Chondrocyte (in vitro differentiated cells): ENCODE data around the gene TM9SF4. TPM values are rescaled to one million over a fixed set of nuclear protein-coding genes. Genes with fewer than 3 reads are reported as not detected.

Experiments
- DNase-seq: peaks from one replicate; pipeline ENCODE4 v3.0.0; 2021; ENCODE audit warnings: mixed read lengths, low spot score
- H3K27ac Mint-ChIP-seq: one replicate; pipeline ENCODE4 v1.8.0; 2021; ENCODE audit warnings: mild to moderate bottlenecking, moderate library complexity, mixed read lengths; ENCODE audit not compliant: unreplicated experiment
- H3K27me3 Mint-ChIP-seq: 2 replicates; pipeline ENCODE4 v1.8.0; 2021; ENCODE audit warnings: low read depth, mixed read lengths
- H3K36me3 Mint-ChIP-seq: 2 replicates; pipeline ENCODE4 v1.8.0; 2021; ENCODE audit warnings: low read depth, mixed read lengths
- H3K4me1 Mint-ChIP-seq: 2 replicates; pipeline ENCODE4 v1.8.0; 2021; ENCODE audit warnings: low read depth, mild to moderate bottlenecking, mixed read lengths
- H3K4me3 Mint-ChIP-seq: one replicate; pipeline ENCODE4 v1.8.0; 2021; ENCODE audit warnings: mild to moderate bottlenecking, moderate library complexity, mixed read lengths; ENCODE audit not compliant: unreplicated experiment
- H3K9me3 Mint-ChIP-seq: 2 replicates; pipeline ENCODE4 v1.8.0; 2021; ENCODE audit warnings: low read depth, mixed read lengths
- total RNA-seq: library from RNA; stranded (reverse); gene quantifications from 3 replicates; pipeline ENCODE4 v1.2.1, GENCODE V29; 2021
- TF ChIP-seq, protein P1 (sequence below): fragments of 200-600 bp; sonication (generic); IDR thresholded peaks from 2 replicates; pipeline ENCODE4 v1.5.0; 2021; ENCODE audit warnings: antibody characterized with exemption, mild to moderate bottlenecking, moderate library complexity

Gene TM9SF4
- total RNA-seq, 1 donor from 2014 or later, result 83.7 TPM

DNA sequence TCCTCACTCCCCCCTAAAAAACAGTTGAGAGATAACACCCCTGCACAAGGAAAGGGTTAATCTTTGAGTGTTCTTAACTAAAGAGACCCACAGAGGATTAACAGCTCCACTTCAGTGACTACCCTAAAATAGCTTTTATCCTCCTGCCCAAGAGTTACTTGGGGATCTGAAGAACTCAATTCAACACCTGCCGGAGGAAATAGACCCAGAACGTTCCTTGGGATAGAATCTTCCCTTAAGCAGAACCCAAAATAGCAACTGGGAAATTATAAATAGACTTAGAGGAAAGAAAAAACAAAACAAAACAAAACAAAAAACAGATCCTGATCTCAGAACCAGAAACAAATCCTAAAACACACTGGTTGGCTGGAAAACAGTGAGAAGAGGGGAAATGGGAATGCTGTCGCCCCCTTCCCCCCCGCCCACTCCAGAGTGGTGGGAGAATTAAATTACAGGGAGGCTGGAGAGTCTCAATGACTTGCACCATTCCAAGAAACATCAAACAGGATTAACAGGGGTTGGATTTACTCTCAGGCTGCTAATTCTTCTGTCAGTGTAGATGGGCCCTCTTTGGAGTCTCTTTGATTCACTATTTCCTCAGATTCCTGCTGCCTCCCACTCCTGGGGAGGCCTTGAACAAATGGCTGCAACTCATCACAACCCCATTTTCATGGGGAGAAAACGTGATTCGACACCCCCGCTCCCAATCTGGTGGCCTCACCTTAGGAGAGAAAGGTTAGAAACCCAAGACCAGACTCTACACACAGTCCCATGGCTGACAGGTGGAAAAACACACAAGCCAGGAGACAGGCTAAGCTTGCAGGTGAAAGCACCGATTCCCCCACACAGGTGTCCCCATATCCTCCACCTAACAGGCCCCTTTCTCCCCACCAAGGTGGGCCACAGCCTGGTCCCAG is 96.6 kb downstream of the TM9SF4 start:
- H3K27me3 Mint-ChIP-seq, result no peaks in the 10 kb centered on the region
- TF ChIP-seq, protein P1, sequence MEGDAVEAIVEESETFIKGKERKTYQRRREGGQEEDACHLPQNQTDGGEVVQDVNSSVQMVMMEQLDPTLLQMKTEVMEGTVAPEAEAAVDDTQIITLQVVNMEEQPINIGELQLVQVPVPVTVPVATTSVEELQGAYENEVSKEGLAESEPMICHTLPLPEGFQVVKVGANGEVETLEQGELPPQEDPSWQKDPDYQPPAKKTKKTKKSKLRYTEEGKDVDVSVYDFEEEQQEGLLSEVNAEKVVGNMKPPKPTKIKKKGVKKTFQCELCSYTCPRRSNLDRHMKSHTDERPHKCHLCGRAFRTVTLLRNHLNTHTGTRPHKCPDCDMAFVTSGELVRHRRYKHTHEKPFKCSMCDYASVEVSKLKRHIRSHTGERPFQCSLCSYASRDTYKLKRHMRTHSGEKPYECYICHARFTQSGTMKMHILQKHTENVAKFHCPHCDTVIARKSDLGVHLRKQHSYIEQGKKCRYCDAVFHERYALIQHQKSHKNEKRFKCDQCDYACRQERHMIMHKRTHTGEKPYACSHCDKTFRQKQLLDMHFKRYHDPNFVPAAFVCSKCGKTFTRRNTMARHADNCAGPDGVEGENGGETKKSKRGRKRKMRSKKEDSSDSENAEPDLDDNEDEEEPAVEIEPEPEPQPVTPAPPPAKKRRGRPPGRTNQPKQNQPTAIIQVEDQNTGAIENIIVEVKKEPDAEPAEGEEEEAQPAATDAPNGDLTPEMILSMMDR, result no peak
- H3K36me3 Mint-ChIP-seq, result peaks cover 13% of the 10 kb centered on the region
- no peak for DNase-seq
- peak overlapping the region; percentile 93 for H3K27ac Mint-ChIP-seq
- peaks cover 69% of the 10 kb centered on the region for H3K4me1 Mint-ChIP-seq
- peak overlapping the region; percentile 98 for H3K4me3 Mint-ChIP-seq
- no peaks in the 10 kb centered on the region for H3K9me3 Mint-ChIP-seq

DNA sequence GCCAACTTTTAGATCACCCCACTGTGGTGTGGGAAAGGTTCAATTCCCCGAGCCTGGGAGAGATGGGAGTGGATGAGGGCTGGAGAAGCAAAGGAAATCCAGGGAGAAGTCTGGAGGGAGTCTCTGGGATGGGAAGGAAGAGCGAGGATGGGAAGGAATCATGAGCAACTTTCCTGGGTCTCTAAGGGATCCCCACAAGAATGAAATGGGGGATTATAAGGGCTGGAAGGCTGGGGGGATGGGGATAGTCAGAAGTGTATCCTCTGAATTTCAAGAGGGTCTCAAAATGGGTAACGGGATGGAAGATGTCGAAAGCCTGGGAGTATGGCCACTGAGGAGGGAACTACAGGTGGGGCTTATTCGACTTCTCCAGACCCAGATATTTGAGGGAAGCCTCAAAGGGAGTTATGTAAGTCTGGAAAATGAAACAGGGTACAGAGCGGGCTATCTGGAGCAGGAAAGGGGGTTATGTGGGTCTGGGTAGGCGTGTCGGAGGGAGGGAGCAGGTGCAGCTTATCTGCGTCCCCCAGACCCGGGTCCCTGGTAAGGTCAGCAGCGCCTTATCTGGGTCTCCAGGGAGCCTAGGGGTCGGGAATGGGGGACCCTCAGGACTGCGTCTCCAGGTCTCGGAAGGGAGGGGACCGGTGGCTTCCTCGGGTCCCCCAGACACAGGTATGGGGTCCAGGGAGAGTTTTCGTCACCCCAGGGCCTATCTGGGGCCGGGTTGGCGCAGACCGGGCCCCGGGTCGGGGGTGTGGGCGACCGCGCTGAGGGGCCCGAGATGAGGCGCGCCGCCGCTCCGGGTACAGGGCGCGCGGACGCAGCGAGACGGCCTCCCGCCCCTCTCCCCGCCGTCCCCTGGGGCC is 97.5 kb downstream of the TM9SF4 start:
- Mint-ChIP-seq H3K9me3 (no peaks in the 10 kb centered on the region), H3K4me1 (peaks cover 63% of the 10 kb centered on the region), H3K27ac (peak overlapping the region; percentile 93), H3K36me3 (peaks cover 17% of the 10 kb centered on the region), H3K27me3 (no peaks in the 10 kb centered on the region), H3K4me3 (peak overlapping the region; percentile 98)
- DNase-seq, result no peak
- TF ChIP-seq, protein P1, result no peak

DNA sequence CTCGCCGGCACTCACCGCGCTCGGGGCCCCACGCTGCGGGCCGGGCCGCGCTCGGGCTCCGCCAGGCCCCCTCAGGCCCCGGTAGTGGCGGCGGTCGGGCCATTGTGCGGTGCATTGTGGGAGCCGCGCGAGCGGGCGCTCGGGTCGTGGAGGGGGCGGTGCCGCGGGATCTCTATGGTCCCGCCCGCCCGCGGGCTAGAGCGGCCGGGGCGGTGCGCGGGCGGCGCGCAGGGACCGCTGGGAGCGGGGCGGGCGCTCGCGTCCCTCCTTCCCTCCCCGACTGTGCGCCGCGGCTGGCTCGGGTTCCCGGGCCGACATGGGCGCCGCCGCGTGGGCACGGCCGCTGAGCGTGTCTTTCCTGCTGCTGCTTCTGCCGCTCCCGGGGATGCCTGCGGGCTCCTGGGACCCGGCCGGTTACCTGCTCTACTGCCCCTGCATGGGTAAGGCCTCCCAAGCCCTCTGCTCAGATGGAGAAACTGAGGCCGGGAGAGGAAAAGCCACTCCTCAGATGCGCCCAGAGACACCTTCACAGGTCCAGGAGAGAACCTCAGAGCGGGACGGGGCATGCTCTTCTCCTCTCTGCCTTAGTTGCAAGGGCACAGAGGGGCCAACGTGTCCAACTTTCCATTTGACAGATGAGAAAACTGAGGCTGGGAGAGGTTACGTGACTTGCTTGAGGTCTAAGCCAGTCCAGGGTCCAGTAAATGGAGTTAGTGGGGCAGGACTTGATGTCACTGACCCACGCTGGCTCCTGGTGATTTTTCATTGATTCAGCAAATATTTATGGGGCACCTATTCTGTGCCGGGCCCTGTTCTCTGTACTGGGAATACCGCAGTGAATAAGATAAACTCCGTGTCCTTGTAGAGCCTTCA is 98.3 kb downstream of the TM9SF4 start, which contains the start of the genes PLAGL2 and POFUT1:
TSS of gene PLAGL2 (minus strand) at position 118 of the 873 bp plus-strand sequence. CDS start 5,565 bp downstream, outside the sequence.
TSS of gene POFUT1 (plus strand) at position 255 of the 873 bp plus-strand sequence. CDS start at position 317, 62 bp downstream.
- H3K4me3 Mint-ChIP-seq, result peak within 1 kb of the TSS; percentile 98
- no peaks in the 10 kb centered on the region for H3K9me3 Mint-ChIP-seq
- peaks cover 61% of the 10 kb centered on the region for H3K4me1 Mint-ChIP-seq
- no peaks in the 10 kb centered on the region for H3K27me3 Mint-ChIP-seq
- H3K27ac Mint-ChIP-seq, result peak within 1 kb of the TSS; percentile 93
- peaks cover 22% of the 10 kb centered on the region for H3K36me3 Mint-ChIP-seq
- TF ChIP-seq, protein P1, result peak; percentile 67
- DNase-seq, result no peak

DNA sequence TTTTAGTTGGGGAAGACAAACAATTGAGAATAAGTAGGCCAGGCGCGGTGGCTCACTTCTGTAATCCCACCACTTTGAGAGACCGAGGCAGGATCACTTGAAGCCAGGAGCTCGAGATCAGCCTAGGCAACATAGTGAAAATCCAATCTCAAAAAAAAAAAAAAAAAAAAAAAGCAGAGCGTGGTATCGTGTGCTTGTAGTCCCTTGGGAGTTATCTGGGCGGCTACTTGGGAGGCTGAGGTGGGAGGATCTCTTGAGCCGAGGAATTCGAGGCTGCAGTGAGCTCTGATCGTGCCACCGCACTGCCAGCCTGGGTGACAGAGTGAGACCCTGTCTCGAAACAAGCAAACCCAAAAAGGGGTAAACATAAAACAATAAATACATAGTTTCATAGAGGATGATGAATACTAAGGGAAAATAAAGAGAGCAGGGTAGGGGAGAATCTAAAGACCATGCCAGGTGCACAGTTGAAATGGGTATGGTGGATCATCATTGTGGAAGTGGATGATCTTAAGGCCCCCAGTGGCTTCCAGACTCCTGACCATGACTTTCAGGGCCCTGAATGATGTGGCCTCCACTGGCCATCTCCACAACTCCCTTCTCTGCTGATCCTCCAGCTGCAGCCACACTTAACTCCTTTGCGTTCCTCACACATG is 99.1 kb downstream of the TM9SF4 start:
- TF ChIP-seq, protein P1, result no peak
- Mint-ChIP-seq H3K4me1 (peaks cover 58% of the 10 kb centered on the region), H3K27ac (peak overlapping the region; percentile 78), H3K27me3 (no peaks in the 10 kb centered on the region), H3K9me3 (no peaks in the 10 kb centered on the region), H3K36me3 (peaks cover 22% of the 10 kb centered on the region), H3K4me3 (peak overlapping the region; percentile 91)
- no peak for DNase-seq
